Endothelial cell of umbilical vein (primary cell): Measurements from ENCODE around the gene FOLR2. TPM values are rescaled to one million over a fixed set of nuclear protein-coding genes. Genes with fewer than 3 reads are reported as not detected.

Experiments
- BruUV-seq: library from RNA; stranded (reverse); fragments of 400-500 nt; replicated peaks from 2 replicates; lab custom pipeline; 2021; lab: Mats Ljungman, UMichigan
- CTCF ChIA-PET: fragments of 300-600, 350-600 bp; sonication (Branson Sonifier 250); formaldehyde crosslinking; loops from one replicate; lab custom pipeline; 2021; ENCODE audit warnings: antibody characterized with exemption, inconsistent platforms; lab: Charles Lee
- POLR2A ChIA-PET: fragments of 300-600, 350-600 bp; sonication (Branson Sonifier 250); formaldehyde crosslinking; loops from one replicate; lab custom pipeline; 2021; ENCODE audit warnings: antibody characterized with exemption, inconsistent platforms; lab: Charles Lee
- DNase-seq: peaks from one replicate; pipeline ENCODE4 v3.0.0-alpha.2; 2011; ENCODE audit warnings: low read depth, low spot score
- FAIRE-seq: peaks from 2 replicates; lab custom pipeline; 2011; peaks lifted over from hg19 to GRCh38; lab: Jason Lieb, UNC
- H2AFZ ChIP-seq: 2 replicates; pipeline ENCODE4 v1.6.0; 2012; ENCODE audit warnings: low read depth, low read length, control low read depth, inconsistent platforms
- H3K27ac ChIP-seq: 2 replicates; pipeline ENCODE4 v1.5.1; 2011; ENCODE audit warnings: low read depth, mild to moderate bottlenecking, control low read depth, low read length, moderate library complexity; ENCODE audit not compliant: insufficient read depth
- H3K27me3 ChIP-seq, 2 experiments: 2 replicates each; pipeline versions ENCODE4 v1.6.0 to v1.6.1; 2011; ENCODE audit warnings: low read length in 2 of 2, mixed read lengths in 1 of 2; ENCODE audit not compliant: control insufficient read depth in 2 of 2, insufficient read depth in 2 of 2
- H3K36me3 ChIP-seq, 2 experiments: 2 replicates in 1 of 2; 3 replicates in 1 of 2; pipeline ENCODE4 v1.5.1; 2011; ENCODE audit warnings: low read length in 2 of 2, mild to moderate bottlenecking in 1 of 2, moderate library complexity in 1 of 2; ENCODE audit not compliant: control insufficient read depth in 2 of 2, insufficient read depth in 2 of 2; ENCODE audit errors: extremely low read depth in 1 of 2
- H3K4me1 ChIP-seq: 3 replicates; pipeline ENCODE4 v1.5.1; 2011; ENCODE audit warnings: mild to moderate bottlenecking, low read length; ENCODE audit not compliant: control insufficient read depth, insufficient read depth; ENCODE audit errors: extremely low read depth
- H3K4me2 ChIP-seq: 2 replicates; pipeline ENCODE4 v1.6.1; 2011; ENCODE audit warnings: low read length, control low read depth, mixed read lengths; ENCODE audit not compliant: insufficient read depth
- H3K4me3 ChIP-seq, 3 experiments: fragments of 200-600 bp in 1 of 3; sonication (generic), shearing (Covaris generic) in 1 of 3; replicated peaks in 1 of 3; 2 replicates each; pipeline ENCODE4 v1.5.1; 2011 to 2016; ENCODE audit warnings: control low read depth in 3 of 3, low read length in 3 of 3, mild to moderate bottlenecking in 2 of 3, inconsistent platforms in 1 of 3, low read depth in 1 of 3, moderate library complexity in 1 of 3; ENCODE audit not compliant: insufficient read depth in 1 of 3
- H3K79me2 ChIP-seq: 2 replicates; pipeline ENCODE4 v1.6.0; 2012; ENCODE audit warnings: low read length, inconsistent platforms; ENCODE audit not compliant: control insufficient read depth, insufficient read depth
- H3K9ac ChIP-seq: replicated peaks from 2 replicates; pipeline ENCODE3; 2011; ENCODE audit warnings: low read length, control low read depth; ENCODE audit not compliant: insufficient read depth; ENCODE audit errors: extremely low read depth
- H3K9me1 ChIP-seq: replicated peaks from 3 replicates; pipeline ENCODE4 v1.6.0; 2011; ENCODE audit warnings: mild to moderate bottlenecking, low read length; ENCODE audit not compliant: control insufficient read depth, insufficient read depth; ENCODE audit errors: extremely low read depth
- H3K9me3 ChIP-seq: replicated peaks from 2 replicates; pipeline ENCODE4 v1.5.1; 2012; ENCODE audit warnings: low read length, inconsistent platforms; ENCODE audit not compliant: control insufficient read depth, insufficient read depth
- H4K20me1 ChIP-seq: replicated peaks from 2 replicates; pipeline ENCODE3; 2011; ENCODE audit warnings: mild to moderate bottlenecking, low read length; ENCODE audit not compliant: control insufficient read depth, insufficient read depth; ENCODE audit errors: extremely low read depth
- FOS ChIP-seq: IDR thresholded peaks from 2 replicates; pipeline ENCODE4 v1.6.1; 2011; ENCODE audit warnings: mild to moderate bottlenecking, low read length, moderate library complexity, borderline replicate concordance; ENCODE audit not compliant: insufficient read depth
- GATA2 ChIP-seq: IDR thresholded peaks from 2 replicates; pipeline ENCODE4 v1.7.0; 2011; ENCODE audit warnings: low read depth, mild to moderate bottlenecking, moderate library complexity, mixed read lengths, low read length; ENCODE audit not compliant: insufficient read length, insufficient read depth
- JUN ChIP-seq: IDR thresholded peaks from 2 replicates; pipeline ENCODE4 v1.6.1; 2011; ENCODE audit warnings: borderline replicate concordance, low read depth; ENCODE audit not compliant: insufficient read length, insufficient read depth
- MYC ChIP-seq: IDR thresholded peaks from one replicate; pipeline ENCODE4 v1.6.1; 2011; ENCODE audit warnings: mild to moderate bottlenecking, low read depth, low read length
- POLR2A ChIP-seq: IDR thresholded peaks from 2 replicates; pipeline ENCODE4 v1.6.1; 2012; ENCODE audit warnings: low read depth, mild to moderate bottlenecking, control low read depth, low read length
- dilution Hi-C: fragments of 300-500 bp; cut with MboI; formaldehyde crosslinking; loops from one replicate; pipeline ENCODE4 v1.15.0; 2019; ENCODE audit warnings: low sequenced_read_pairs; ENCODE audit not compliant: extremely low pct_ligation_motif_present
- intact Hi-C: fragments of 100-400 bp; cut with micrococcal nuclease; formaldehyde crosslinking; loops from one replicate; pipeline ENCODE4 v1.10.0; 2022
- polyA plus RNA-seq, 4 experiments: library from polyadenylated mRNA; depleted of rRNA in 3 of 4; stranded (reverse) in 3 of 4; unstranded in 1 of 4; fragments of >200 nt; gene quantifications; 2 replicates each; pipeline versions ENCODE4 v1.2.1 to v1.2.3, GENCODE V29; 2011 to 2012; ENCODE audit warnings: missing spikeins in 1 of 4
- total RNA-seq: library from RNA; stranded (reverse); gene quantifications from 2 replicates; pipeline ENCODE4 v1.2.3, GENCODE V29; 2021
- TF ChIP-seq, protein P1 (sequence below): IDR thresholded peaks from 2 replicates; pipeline ENCODE4 v1.6.1; 2011; ENCODE audit not compliant: insufficient read depth, insufficient read length
- TF ChIP-seq, protein P2 (sequence below), 2 donors: IDR thresholded peaks; 1 replicate in 1 of 2; 2 replicates in 1 of 2; pipeline ENCODE4 v1.5.1; 2011; ENCODE audit warnings: low read length in 2 of 2, mild to moderate bottlenecking in 2 of 2, moderate library complexity in 2 of 2, control low read depth in 1 of 2, inconsistent platforms in 1 of 2, low read depth in 1 of 2; ENCODE audit not compliant: insufficient read depth in 1 of 2; ENCODE audit errors: extremely low read depth in 1 of 2

FOLR2 gene
- total and polyA plus RNA-seq, 2 donors (not counting 3 experiments of a cell fraction or from before 2014, with no cell fraction given) = not detected

DNA sequence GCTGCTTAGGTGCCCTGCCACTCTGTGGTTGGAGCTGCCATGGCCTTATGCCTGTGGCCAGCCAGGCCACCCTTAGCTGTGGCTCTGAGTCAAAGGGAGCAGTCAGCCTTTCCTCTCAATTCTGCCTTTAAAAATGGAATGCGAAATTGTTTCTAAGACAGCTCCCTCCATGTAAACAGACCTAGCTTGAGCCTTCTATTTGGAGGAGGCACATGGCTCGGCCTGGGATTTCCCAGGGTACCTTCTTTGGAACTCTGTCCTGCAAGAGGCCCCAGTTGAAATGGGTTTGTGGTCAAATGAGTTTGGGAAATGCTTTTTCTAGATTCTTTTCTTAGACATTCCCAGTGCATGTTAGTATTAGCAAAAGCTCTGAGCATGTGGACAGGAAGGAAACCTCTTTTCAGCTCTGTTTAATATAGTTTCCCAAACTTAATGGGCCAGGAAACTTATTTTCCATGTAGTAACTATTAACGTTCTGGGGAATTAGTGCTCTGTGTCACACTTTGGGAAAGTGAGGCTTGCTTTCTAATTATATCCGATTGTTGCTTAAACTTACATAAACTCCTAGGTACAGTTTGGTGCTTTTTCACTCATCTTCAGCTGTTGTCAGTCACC, 19.6 kb downstream of the FOLR2 start:
- Histone ChIP-seq H3K9me3 (no peaks in the 10 kb centered on the region), H3K79me2 (no peaks in the 10 kb centered on the region), H3K27me3 (peaks cover 16 to 23% of the 10 kb centered on the region in 2 experiments), H3K27ac (no peak overlapping the region), H3K9me1 (no peaks in the 10 kb centered on the region), H3K4me3 (no peak overlapping the region), H2AFZ (no peak overlapping the region), H3K4me1 (peaks cover 12% of the 10 kb centered on the region), H3K36me3 (peaks cover 12 to 56% of the 10 kb centered on the region in 2 experiments), H3K4me2 (no peak overlapping the region), H3K9ac (no peak overlapping the region), H4K20me1 (no peaks in the 10 kb centered on the region)
- TF ChIP-seq GATA2 = no peak
- no peak for TF ChIP-seq POLR2A
- no peak for TF ChIP-seq MYC
- TF ChIP-seq, protein P1, sequence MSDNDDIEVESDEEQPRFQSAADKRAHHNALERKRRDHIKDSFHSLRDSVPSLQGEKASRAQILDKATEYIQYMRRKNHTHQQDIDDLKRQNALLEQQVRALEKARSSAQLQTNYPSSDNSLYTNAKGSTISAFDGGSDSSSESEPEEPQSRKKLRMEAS = no peak
- TF ChIP-seq JUN = no peak
- TF ChIP-seq, protein P2, sequence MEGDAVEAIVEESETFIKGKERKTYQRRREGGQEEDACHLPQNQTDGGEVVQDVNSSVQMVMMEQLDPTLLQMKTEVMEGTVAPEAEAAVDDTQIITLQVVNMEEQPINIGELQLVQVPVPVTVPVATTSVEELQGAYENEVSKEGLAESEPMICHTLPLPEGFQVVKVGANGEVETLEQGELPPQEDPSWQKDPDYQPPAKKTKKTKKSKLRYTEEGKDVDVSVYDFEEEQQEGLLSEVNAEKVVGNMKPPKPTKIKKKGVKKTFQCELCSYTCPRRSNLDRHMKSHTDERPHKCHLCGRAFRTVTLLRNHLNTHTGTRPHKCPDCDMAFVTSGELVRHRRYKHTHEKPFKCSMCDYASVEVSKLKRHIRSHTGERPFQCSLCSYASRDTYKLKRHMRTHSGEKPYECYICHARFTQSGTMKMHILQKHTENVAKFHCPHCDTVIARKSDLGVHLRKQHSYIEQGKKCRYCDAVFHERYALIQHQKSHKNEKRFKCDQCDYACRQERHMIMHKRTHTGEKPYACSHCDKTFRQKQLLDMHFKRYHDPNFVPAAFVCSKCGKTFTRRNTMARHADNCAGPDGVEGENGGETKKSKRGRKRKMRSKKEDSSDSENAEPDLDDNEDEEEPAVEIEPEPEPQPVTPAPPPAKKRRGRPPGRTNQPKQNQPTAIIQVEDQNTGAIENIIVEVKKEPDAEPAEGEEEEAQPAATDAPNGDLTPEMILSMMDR (IDR thresholded peaks at IDR 0.05; ENCODE audit: extremely low read depth in 1 of 2, insufficient read depth in 1 of 2, low read depth in 1 of 2, low read length in 2 of 2) = no peak
- no peak for TF ChIP-seq FOS
- intact Hi-C loops (no loop called here), dilution Hi-C loops (no loop called here)
- no TSS peak for BruUV-seq
- peak; percentile 18 for FAIRE-seq
- CTCF ChIA-PET = interaction anchor here (0.6 to 3.8 kb wide), 9 partner anchors 8 to 211 kb away, joined by 3 to 38 read pairs (median 4); partner anchors contain the start of gene INPPL1
- POLR2A ChIA-PET = interaction anchor here (0.7 to 1.4 kb wide), 2 partner anchors 8 to 448 kb away, joined by 4 to 12 read pairs; no protein-coding TSS in a partner anchor
- DNase-seq = no peak
